EL (cell line): ENCODE measurements around the gene HOXA7.

Experiments
- DNase-seq: peaks from one replicate; pipeline ENCODE4 v3.0.0-alpha.2; 2016

The HOXA7 gene

GRCh38 chr7:27170426-27171324 lies 14.2 kb upstream of the HOXA7 start:
- no peak for DNase-seq

DNA sequence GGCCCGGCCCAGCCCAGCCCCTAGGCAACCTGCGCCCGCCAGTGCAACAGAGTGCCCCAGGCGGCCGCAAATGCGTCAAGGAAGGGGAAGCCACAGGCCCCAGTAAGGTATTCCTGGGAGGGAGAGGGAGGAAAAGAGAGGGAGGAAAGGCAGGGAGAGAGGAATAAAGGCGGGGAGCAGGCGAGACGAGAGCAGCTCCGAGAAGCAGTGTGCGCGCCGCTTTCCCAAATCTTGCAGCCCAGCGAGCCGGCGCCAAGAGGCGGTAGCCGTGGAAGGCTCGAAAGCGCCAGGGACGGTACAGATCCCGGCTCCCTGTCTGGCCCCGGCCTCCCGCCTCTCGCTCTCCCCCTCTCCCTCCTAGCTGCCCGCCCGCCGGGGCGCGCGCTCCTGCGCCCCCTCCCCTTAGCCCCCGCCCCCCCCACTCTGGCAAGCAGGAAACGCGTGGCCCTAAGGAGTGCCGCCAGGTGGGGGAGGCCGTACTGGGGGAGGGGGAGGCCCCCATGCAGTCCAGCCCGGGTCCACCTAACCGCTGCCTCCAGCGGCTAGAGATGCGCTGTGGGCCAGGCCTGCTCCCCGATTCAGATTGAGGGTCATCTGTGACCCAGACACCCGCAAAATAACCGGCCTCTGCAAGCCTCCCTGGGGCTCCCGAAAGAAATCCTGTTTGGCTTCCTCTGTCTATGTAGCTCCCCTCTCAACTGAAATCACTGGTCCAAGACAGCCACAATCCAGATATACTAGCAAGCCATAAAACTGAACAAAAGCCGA lies 13.4 kb upstream of the HOXA7 start:
- peak; percentile 84 for DNase-seq

GRCh38 chr7:27168265-27168947 lies 11.9 kb upstream of the HOXA7 start:
- DNase-seq: peak; percentile 81

DNA sequence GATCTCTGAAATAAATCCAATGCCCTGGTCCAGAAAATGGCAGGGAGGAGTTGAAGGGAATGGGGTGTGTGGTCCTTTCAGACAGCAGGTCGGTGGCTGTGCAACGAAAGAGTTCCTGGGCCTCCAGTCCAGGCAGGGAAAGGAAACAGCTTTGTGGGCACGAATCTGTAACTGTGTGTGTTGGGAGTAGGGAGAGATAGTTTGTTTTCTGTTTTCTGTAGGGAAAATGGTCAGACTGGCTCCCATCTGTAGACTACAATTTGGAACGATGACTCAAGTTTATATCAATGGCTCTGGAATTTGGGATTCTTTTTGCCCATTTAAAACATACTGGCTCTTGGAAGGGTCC lies 11.4 kb upstream of the HOXA7 start:
- peak; percentile 76 for DNase-seq

DNA sequence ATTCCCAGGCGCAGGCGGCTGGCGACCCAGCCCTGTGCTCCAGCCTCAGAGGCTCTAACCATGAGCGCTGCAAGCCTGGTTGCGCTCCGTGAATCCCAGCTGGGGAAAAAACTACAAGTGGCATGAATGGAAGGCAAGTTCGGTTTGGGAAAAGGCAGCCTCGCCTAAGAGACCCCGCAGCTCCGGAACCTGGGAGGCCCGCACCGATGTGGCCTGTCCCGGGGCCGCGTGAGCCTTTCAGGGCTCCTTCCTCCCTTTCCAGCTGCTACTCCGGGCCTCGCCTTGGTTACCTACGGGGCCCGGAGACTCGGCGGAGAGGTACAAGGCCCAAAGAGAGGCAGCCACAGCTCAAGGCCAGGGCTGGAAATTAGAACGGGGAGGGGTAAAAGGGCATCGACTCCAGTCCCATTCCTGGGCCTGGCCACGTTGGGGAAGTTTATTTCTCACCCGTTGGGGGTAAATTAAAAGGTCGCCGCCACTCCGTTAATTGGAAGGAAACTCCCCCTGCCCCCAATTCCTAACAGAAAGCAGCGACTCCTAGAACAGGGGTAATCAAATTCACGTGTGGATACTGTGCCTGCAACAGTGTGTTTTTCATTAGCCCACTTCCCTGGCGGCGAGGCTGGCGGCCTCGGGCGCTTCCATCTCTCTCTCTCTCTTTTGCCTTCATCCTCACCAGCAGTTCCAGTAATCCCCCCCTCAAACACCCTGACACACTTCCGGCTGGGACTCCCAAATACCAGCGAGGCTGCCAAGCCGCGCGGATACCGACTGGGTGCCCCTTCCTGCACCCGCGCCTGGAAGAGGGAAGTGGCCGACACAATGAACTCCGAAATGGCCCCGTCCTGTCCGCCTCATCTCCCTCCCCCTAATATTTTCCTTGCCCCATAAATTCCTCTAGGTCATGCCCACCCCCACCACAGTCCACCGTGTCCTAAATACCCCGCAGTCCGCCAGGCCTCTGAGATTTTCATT lies 10.3 kb upstream of the HOXA7 start:
- DNase-seq: peak; percentile 93

DNA sequence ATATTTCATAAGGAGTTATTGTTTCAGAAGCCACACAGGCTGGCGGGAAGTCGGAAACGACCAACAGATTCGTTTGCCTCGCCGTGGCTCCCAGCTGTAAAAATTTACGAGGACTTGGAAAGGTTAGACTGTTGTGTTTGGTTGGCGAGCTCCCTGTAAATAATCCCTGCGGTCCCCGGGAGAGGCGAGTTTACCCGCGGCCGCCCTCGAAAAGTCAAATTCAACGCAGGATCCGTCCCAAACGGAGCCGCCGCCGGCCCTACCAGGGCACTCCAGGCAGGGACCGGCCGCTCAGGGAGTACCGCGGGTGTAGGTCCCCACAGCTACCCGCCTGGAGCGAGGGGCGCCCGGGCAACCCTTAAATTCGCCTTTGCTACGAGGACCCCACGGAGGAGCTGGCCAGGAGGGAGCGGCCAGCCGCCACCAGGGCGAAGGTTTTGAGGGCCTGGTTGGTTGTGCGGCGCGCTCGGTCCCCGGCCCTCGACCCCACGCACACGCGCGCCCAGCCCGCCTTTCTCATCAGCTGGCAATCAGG lies 9.6 kb upstream of the HOXA7 start:
- peak; percentile 58 for DNase-seq

DNA sequence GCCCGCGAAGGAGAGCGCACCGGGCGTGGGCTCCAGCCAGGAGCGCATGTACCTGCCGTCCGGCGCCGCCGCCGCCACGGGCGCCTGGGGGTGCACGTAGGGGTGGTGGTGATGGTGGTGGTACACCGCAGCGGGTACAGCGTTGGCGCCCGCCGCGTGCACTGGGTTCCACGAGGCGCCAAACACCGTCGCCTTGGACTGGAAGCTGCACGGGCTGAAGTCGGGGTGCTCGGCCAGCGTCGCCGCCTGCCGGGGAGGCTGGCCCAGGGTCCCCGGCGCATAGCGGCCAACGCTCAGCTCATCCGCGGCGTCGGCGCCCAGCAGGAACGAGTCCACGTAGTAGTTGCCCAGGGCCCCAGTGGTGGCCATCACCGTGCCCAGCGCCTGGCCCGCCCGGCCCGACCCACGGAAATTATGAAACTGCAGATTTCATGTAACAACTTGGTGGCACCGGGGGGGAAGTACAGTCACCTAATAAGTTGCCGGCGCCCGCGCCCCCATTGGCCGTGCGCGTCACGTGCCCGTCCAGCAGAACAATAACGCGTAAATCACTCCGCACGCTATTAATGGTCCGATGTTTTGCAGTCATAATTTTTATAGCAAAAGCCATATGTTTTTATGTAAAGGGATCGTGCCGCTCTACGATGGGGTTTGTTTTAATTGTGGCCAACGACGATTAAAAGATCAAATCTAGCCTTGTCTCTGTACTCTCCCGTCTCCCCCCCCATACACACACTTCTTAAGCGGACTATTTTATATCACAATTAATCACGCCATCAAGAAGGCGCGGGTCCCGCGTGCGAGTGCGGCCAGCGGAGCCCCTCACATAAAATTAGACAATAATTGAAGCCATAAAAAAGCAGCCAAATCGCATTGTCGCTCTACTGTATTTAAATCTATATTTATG lies 8.9 kb upstream of the HOXA7 start, which contains the start of gene HOXA9:
Gene HOXA9 (minus strand): TSS at position 449 of the 907 bp plus-strand sequence. CDS start 80 bp downstream, at position 369.
- DNase-seq: peak; percentile 87

DNA sequence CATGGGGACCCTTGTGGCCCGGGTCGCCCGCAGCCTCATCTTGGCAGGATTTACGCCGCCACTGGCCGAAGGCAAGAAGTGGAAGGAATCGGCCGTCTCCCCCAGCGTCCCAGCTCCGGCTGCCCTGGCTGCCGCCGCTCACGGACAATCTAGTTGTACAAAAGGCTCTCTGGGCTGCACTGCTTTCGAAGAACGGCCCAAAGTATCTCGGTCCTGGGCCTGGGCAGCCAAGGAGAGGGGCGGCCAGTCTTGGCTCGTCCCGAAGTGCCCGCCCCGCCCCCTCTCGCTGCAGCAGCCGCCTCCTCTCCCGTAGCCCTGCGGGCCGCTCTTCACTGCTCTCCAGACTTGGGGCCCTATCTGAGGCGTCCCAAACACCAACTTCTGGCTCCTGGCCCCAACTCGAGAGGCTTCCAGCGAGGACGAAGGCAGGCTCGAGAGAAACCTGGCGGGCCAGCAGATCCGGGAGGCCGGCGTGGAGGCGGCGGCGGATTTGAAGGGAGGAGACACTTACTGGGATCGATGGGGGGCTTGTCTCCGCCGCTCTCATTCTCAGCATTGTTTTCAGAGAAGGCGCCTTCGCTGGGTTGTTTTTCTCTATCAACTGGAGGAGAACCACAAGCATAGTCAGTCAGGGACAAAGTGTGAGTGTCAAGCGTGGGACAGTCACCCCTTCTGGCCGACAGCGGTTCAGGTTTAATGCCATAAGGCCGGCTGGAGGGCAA lies 8.1 kb upstream of the HOXA7 start:
- DNase-seq: peak; percentile 18

DNA sequence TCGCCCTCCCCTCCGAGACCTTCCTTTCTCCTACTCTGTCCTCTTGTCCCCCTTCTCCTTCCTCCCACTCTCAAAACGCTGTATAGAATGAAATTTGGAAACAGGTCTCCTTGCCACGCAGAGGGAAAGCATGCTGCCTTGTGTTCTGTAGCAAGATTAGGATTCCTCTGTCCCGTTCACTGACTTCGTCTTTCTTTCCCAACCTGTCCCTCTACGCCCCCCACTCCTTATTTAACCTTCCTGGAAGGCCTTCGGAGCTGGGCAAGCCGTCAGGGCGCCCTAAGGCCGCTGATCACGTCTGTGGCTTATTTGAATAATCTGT lies 7.5 kb upstream of the HOXA7 start:
- DNase-seq: no peak

- no peak for DNase-seq
These were observed 7.0 kb upstream of the HOXA7 start for GRCh38 chr7:27163288-27164044.

DNA sequence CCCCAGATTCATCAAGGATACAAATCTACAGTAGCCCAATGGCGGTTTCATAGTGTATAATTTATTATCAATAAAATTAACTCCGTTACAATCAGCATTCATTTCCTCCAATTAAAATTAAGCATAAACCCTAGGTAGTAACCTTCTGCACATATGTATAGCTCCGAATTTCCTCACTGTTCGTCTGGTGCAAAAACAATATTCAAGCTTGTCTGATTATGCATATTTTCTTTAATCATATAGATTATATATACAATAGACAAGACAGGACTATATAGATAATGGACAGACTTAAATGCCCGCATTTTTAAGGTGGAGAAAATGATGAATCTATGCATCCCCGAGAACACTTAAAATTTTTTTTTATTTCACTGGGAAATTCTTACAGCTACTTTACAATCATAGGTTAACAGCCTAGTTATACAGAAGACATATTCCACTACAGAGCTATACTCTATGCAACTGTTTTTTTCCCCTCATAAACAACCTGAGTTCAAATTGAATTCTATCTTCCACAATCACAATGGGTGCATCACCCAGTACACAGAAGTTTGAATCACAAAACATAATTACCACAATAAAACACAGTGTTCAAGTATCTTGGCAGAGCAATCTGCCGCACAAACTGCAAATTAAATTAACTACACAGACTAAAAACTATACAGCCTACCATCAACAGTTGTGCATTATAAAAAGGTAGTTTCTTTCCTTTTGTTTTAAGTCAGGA lies 6.2 kb upstream of the HOXA7 start:
- no peak for DNase-seq

DNA sequence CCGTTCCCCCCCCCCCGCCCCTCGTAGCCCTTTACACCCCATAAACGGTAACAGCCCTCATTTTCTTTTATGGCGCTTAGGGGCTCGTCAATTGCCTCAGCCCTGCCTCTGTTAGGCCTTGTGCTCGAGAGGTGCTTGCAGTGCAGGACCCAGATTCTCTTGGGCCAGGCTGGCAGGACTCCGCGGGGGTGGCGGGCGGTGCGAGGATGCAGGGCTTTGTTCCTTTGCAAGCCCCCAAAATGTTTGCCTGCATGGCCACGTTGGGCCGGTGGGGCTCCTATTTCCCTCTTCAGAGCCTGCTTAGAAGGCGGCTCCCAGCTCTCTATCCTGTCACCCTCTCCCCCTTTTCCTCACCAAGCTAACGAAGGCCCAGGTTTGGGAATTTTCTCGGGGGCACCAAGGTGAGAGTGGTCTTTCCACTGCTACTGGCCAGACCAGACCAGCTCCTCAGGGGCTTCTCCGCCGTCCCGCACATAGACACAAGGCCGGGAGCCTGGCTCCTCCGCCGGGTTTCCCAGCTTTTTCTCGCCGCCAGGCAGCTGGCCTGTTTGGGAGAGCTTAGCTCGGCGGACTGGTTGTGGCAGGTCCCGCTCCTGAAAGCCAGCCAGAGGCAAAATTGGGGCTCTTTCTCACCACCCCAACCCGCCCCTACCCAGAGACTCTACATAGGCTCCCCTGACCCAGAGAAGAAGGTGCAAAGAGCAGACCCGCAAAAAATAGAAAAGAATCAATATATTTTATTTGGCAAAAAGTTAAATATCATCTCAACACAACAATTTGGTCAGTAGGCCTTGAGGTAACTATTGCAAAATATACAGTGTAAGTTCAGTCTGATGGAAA lies 5.5 kb upstream of the HOXA7 start:
- peak; percentile 18 for DNase-seq

DNA sequence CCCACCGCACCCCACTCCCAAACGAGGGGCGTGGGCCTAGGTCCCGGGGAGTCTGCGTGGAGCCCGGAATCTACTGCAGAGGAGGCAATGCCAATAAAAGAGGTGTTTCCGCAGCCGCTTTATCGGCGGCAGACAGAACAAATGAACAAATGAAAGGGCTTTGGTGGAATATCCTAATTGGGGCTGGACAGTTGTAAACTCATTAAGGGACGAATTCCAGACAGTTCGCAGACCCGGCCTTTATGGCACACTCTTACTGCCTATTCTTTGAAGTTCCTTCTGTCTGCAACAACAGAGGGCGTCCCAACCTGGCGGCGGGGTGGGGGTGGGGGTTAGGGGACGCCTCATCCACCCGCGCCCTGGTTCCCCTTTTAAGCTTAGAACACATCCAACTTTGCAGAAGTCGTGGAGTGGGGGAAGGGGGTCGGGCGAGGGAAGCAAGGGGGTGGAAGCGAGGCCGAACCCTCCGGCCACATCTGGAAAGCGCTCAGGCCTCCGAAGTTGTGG lies 4.8 kb upstream of the HOXA7 start:
- DNase-seq: peak; percentile 22

- DNase-seq: peak; percentile 80
These were observed 4.2 kb upstream of the HOXA7 start for GRCh38 chr7:27160546-27161213.

- no peak for DNase-seq
These were observed 3.7 kb upstream of the HOXA7 start for GRCh38 chr7:27160145-27160545.

- DNase-seq: no peak
These were observed 3.0 kb upstream of the HOXA7 start for GRCh38 chr7:27159266-27160144.
